Testis (tissue), 3 donors: Measurements from ENCODE around the gene FOXE1. TPM values are rescaled to one million over a fixed set of nuclear protein-coding genes. Genes with fewer than 3 reads are reported as not detected.

Experiments
- DNase-seq: peaks from one replicate; pipeline ENCODE4 v3.0.0-alpha.2; 2019
- H3K27ac ChIP-seq, 2 donors: fragments of 200-600 bp; sonication (generic); one replicate each; pipeline ENCODE4 v1.5.1; 2019
- H3K27me3 ChIP-seq: fragments of 200-600 bp; sonication (generic); one replicate; pipeline ENCODE4 v1.5.1; 2019
- H3K36me3 ChIP-seq: fragments of 200-600 bp; sonication (generic); one replicate; pipeline ENCODE4 v1.5.1; 2017; ENCODE audit warnings: low read depth; ENCODE audit errors: missing control alignments
- H3K4me1 ChIP-seq: fragments of 200-600 bp; sonication (generic); one replicate; pipeline ENCODE4 v1.5.1; 2019
- H3K4me3 ChIP-seq, 2 donors: fragments of 200-600 bp; sonication (generic); one replicate each; pipeline ENCODE4 v1.5.1; 2017 to 2019
- H3K9me3 ChIP-seq: fragments of 200-600 bp; sonication (generic); one replicate; pipeline ENCODE4 v1.5.1; 2017
- POLR2A ChIP-seq: fragments of 450-650 bp; IDR thresholded peaks from one replicate; pipeline ENCODE4 v1.6.1; 2017; ENCODE audit warnings: antibody characterized with exemption, mild to moderate bottlenecking, moderate library complexity
- WGBS, 2 donors: methylation state at CpG; one replicate each; pipeline ENCODE4 v1.1.5; 2018; 5-methylcytosine and 5-hydroxymethylcytosine counted together
- intact Hi-C: fragments of 100-400 bp; cut with DNase I; formaldehyde crosslinking; loops from one replicate; pipeline ENCODE4 v1.15.1; 2023; ENCODE audit warnings: low total_unique reads
- polyA plus RNA-seq: library from polyadenylated mRNA; stranded (reverse); fragments of 350-450 nt; fragmentation: Illumina TruSeq; extraction: RNeasy Lipid Tissue Mini Kit (QIAGEN cat#74804); gene quantifications from one replicate; pipeline ENCODE4 v1.2.3, GENCODE V29; 2014; ENCODE audit warnings: low read depth, low replicate concordance; ENCODE audit not compliant: insufficient read depth
- total RNA-seq, 2 donors: library from RNA; depleted of rRNA; stranded (reverse); fragments of >200 nt; gene quantifications; one replicate each; pipeline ENCODE4 v1.2.3, GENCODE V29; 2016
- TF ChIP-seq, protein P1 (sequence below), 3 experiments: fragments of 450-650 bp in 2 of 3; fragments of 200-600 bp in 1 of 3; sonication (generic) in 1 of 3; IDR thresholded peaks; one replicate each; pipeline ENCODE4 v1.5.1; 2016 to 2019; ENCODE audit warnings: antibody characterized with exemption in 3 of 3, mild to moderate bottlenecking in 2 of 3, moderate library complexity in 1 of 3

FOXE1 gene
- total and polyA plus RNA-seq, 3 donors from 2014 or later = 0.62 to 1.9 (median 1.1) TPM

DNA sequence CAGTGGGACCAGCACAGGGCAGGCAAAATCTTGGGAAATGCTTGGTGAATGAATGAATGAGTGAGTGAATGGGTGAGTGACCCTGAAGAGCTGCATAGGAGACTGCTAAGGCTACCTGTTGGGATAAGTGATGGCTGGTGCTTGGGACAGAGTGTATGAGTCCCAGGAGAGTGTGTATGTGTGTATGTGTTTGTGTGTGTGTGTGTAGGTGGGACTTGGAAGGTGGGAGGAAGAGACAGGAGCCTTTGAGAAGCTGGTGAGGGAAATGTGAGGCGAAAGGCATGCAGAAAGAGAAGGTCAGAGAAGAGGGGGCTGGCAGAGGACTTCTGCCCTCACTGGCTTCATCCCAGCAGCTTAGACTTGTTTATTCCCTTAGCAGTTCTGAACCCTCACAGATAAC lies 33.3 kb upstream of the FOXE1 start:
- no peaks in the 10 kb centered on the region for H3K36me3 ChIP-seq
- H3K27ac ChIP-seq = no peak overlapping the region
- no peaks in the 10 kb centered on the region for H3K9me3 ChIP-seq
- no peak for DNase-seq
- H3K4me1 ChIP-seq = no peaks in the 10 kb centered on the region
- intact Hi-C loops = no loop called here
- no peak overlapping the region for H3K4me3 ChIP-seq
- H3K27me3 ChIP-seq = no peaks in the 10 kb centered on the region
- 50 to 56% methylated on average over 1 of the region's 1 CpG for WGBS, 2 donors
- TF ChIP-seq POLR2A = no peak
- TF ChIP-seq, protein P1, sequence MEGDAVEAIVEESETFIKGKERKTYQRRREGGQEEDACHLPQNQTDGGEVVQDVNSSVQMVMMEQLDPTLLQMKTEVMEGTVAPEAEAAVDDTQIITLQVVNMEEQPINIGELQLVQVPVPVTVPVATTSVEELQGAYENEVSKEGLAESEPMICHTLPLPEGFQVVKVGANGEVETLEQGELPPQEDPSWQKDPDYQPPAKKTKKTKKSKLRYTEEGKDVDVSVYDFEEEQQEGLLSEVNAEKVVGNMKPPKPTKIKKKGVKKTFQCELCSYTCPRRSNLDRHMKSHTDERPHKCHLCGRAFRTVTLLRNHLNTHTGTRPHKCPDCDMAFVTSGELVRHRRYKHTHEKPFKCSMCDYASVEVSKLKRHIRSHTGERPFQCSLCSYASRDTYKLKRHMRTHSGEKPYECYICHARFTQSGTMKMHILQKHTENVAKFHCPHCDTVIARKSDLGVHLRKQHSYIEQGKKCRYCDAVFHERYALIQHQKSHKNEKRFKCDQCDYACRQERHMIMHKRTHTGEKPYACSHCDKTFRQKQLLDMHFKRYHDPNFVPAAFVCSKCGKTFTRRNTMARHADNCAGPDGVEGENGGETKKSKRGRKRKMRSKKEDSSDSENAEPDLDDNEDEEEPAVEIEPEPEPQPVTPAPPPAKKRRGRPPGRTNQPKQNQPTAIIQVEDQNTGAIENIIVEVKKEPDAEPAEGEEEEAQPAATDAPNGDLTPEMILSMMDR (IDR thresholded peaks at IDR 0.05) = no peak

GRCh38 chr9:97820373-97820772 lies 32.7 kb upstream of the FOXE1 start:
- no peak for DNase-seq
- 48 to 64% methylated on average over 1 of the region's 1 CpG for whole genome bisulfite sequencing, 2 donors
- TF ChIP-seq POLR2A = no peak
- TF ChIP-seq, protein P1 (IDR thresholded peaks at IDR 0.05) = no peak
- no peaks in the 10 kb centered on the region for H3K36me3 ChIP-seq
- intact Hi-C loops = no loop called here
- H3K27me3 ChIP-seq = no peaks in the 10 kb centered on the region
- H3K4me3 ChIP-seq = no peak overlapping the region
- no peaks in the 10 kb centered on the region for H3K9me3 ChIP-seq
- H3K27ac ChIP-seq = no peak overlapping the region
- no peaks in the 10 kb centered on the region for H3K4me1 ChIP-seq

DNA sequence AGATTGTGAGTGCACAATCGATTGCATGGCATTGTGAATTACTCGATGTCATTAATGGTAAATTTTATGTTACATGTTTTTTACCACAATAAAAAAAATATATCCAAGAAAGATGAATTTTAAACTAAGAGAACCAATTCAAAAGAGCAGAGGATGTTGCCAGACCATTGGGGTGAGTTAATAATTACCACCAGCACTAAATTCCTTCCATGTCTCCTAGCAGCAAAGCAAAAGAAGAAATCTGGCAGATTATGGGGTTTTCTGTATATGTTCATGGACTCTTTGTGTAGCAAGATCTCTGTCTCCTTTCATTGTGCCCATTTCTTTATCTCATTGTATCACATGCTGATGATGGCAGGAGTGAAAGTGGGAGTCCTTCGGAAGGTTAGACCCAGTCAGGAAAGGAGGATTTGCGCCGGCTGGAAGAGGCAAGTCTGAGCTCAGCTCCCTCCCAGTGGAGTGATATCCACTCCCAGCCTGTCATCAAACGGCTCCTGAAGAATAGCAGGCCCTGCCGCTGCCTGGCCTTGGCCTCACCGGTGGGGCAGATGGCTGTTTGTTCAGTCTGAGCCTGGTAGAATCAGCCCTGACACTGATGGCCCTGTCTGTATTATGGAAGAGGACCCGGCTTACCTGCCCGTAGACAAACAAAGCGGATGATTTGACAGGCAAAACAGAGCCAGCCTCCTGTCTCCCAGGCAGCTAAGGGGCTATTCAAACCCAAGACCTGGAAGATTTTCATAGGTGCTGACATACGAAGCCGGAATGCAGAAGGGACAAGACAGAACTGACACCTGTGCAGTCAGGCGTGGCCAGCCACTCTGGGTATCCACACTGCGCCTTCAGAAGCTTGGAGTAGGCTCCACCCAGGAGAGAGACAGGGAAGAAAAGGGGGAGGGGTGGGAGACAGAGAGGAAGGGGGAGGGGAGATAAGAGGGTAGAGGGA lies 21.9 kb upstream of the FOXE1 start:
- Histone ChIP-seq H3K36me3 (no peaks in the 10 kb centered on the region), H3K9me3 (no peaks in the 10 kb centered on the region), H3K27me3 (no peaks in the 10 kb centered on the region), H3K4me1 (no peaks in the 10 kb centered on the region), H3K27ac (no peak overlapping the region), H3K4me3 (no peak overlapping the region)
- DNase-seq = no peak
- intact Hi-C loops = no loop called here
- 28 to 33% methylated on average over 12 to 15 of the region's 15 CpGs for WGBS, 2 donors
- no peak for TF ChIP-seq POLR2A
- TF ChIP-seq, protein P1 (IDR thresholded peaks at IDR 0.05) = no peak

GRCh38 chr9:97831843-97832636 lies 21.0 kb upstream of the FOXE1 start:
- DNase-seq = no peak
- H3K4me1 ChIP-seq = no peaks in the 10 kb centered on the region
- intact Hi-C loops = no loop called here
- WGBS, 2 donors = 40 to 41% methylated on average over 10 of the region's 10 CpGs
- TF ChIP-seq POLR2A = no peak
- TF ChIP-seq, protein P1 (IDR thresholded peaks at IDR 0.05) = no peak
- H3K27ac ChIP-seq = no peak overlapping the region
- H3K36me3 ChIP-seq = no peaks in the 10 kb centered on the region
- no peaks in the 10 kb centered on the region for H3K27me3 ChIP-seq
- H3K4me3 ChIP-seq = no peak overlapping the region
- H3K9me3 ChIP-seq = no peaks in the 10 kb centered on the region
